B cell (primary cell): ENCODE measurements around the gene GTPBP6. TPM values are rescaled to one million over a fixed set of nuclear protein-coding genes. Genes with fewer than 3 reads are reported as not detected.

Experiments used
- ATAC-seq: fragments of 200-7000 bp; cut with Tn5 transposase; one replicate; pipeline ENCODE4 v1.10.0; 2021; ENCODE audit warnings: low read depth, mild to moderate bottlenecking, moderate number of reproducible peaks, moderate library complexity
- CTCF ChIA-PET: fragments of 350-600 bp; sonication (Branson Sonifier 250); formaldehyde crosslinking; loops from one replicate; lab custom pipeline; 2021; ENCODE audit warnings: antibody characterized with exemption, inconsistent platforms; lab: Charles Lee
- POLR2A ChIA-PET: fragments of 350-600 bp; sonication (Branson Sonifier 250); formaldehyde crosslinking; loops from one replicate; lab custom pipeline; 2021; ENCODE audit warnings: antibody characterized with exemption; lab: Charles Lee
- DNase-seq: peaks from one replicate; pipeline ENCODE4 v3.0.0; 2013
- H2AFZ ChIP-seq: 2 replicates; pipeline ENCODE4 v1.6.1; 2012; ENCODE audit warnings: mild to moderate bottlenecking, low read depth, low read length; ENCODE audit not compliant: insufficient read depth, poor library complexity, severe bottlenecking
- H3K27ac ChIP-seq, 2 donors: 1 replicate in 1 of 2; 2 replicates in 1 of 2; pipeline ENCODE4 v1.5.1; 2012 to 2013; ENCODE audit warnings: low read length in 2 of 2, mild to moderate bottlenecking in 2 of 2, moderate library complexity in 1 of 2
- H3K27me3 ChIP-seq, 4 experiments: fragments of 200-600 bp in 1 of 4; sonication (generic) in 1 of 4; replicated peaks in 1 of 4; 1 replicate in 2 of 4; 2 replicates in 2 of 4; pipeline versions ENCODE4 v1.6.1 to v1.7.0; 2013 to 2016; ENCODE audit warnings: low read length in 3 of 4, mild to moderate bottlenecking in 2 of 4, mixed read lengths in 1 of 4, moderate library complexity in 1 of 4; ENCODE audit not compliant: insufficient read depth in 4 of 4, control insufficient read depth in 3 of 4; ENCODE audit errors: control extremely low read depth in 1 of 4
- H3K36me3 ChIP-seq, 2 experiments: replicated peaks in 1 of 2; 1 replicate in 1 of 2; 2 replicates in 1 of 2; pipeline versions ENCODE4 v1.6.1 to v1.7.1; 2013; ENCODE audit warnings: low read length in 1 of 2; ENCODE audit not compliant: insufficient read depth in 2 of 2, control insufficient read depth in 1 of 2; ENCODE audit errors: control extremely low read depth in 1 of 2, extremely low read depth in 1 of 2
- H3K4me1 ChIP-seq, 2 donors: fragments of 200-600 bp in 1 of 2; sonication (generic) in 1 of 2; 1 replicate in 1 of 2; 2 replicates in 1 of 2; pipeline versions ENCODE4 v1.5.1 to v1.6.1; 2013 to 2017; ENCODE audit warnings: low read length in 2 of 2; ENCODE audit not compliant: control insufficient read depth in 2 of 2, insufficient read depth in 2 of 2
- H3K4me2 ChIP-seq: replicated peaks from 2 replicates; pipeline ENCODE3; 2012; ENCODE audit warnings: mild to moderate bottlenecking, low read depth, low read length; ENCODE audit not compliant: poor library complexity, severe bottlenecking
- H3K4me3 ChIP-seq, 5 experiments: fragments of 200-600 bp in 1 of 5; sonication (generic) in 1 of 5; 1 replicate in 3 of 5; 2 replicates in 2 of 5; pipeline versions ENCODE4 v1.5.1 to v1.7.0; 2011 to 2016; ENCODE audit warnings: low read length in 4 of 5, mild to moderate bottlenecking in 4 of 5, low read depth in 2 of 5, control low read depth in 1 of 5, moderate library complexity in 1 of 5; ENCODE audit not compliant: insufficient read depth in 1 of 5; ENCODE audit errors: control extremely low read depth in 1 of 5, extremely low read depth in 1 of 5
- H3K79me2 ChIP-seq: fragments of 200-600 bp; sonication (generic); one replicate; pipeline ENCODE4 v1.6.0; 2016; ENCODE audit warnings: low read length; ENCODE audit not compliant: control insufficient read depth, insufficient read depth
- H3K9ac ChIP-seq: fragments of 200-600 bp; sonication (generic); 2 replicates; pipeline ENCODE4 v1.6.1; 2017; ENCODE audit warnings: mild to moderate bottlenecking, low read length, moderate library complexity
- H3K9me3 ChIP-seq, 3 donors: one replicate each; pipeline versions ENCODE4 v1.6.1 to v1.7.1; 2013; ENCODE audit warnings: low read length in 2 of 3; ENCODE audit not compliant: control insufficient read depth in 2 of 3, insufficient read depth in 1 of 3; ENCODE audit errors: control extremely low read depth in 1 of 3
- H4K20me1 ChIP-seq: 2 replicates; pipeline ENCODE4 v1.6.0; 2012; ENCODE audit warnings: mild to moderate bottlenecking, low read length; ENCODE audit not compliant: insufficient read depth, control insufficient read depth, poor library complexity, severe bottlenecking
- H3K27ac Mint-ChIP-seq: one replicate; pipeline ENCODE4 v1.8.0; 2021; ENCODE audit warnings: mixed read lengths
- H3K27me3 Mint-ChIP-seq: one replicate; pipeline ENCODE4 v1.8.0; 2021; ENCODE audit warnings: mixed read lengths
- H3K4me1 Mint-ChIP-seq: one replicate; pipeline ENCODE4 v1.8.0; 2021; ENCODE audit warnings: mixed read lengths
- H3K4me3 Mint-ChIP-seq: one replicate; pipeline ENCODE4 v1.8.0; 2021; ENCODE audit warnings: mixed read lengths
- H3K9me3 Mint-ChIP-seq: one replicate; pipeline ENCODE4 v1.8.0; 2022; ENCODE audit warnings: mixed read lengths; ENCODE audit not compliant: insufficient read depth
- CTCF ChIP-seq: fragments of 200-600 bp; IDR thresholded peaks from one replicate; pipeline ENCODE4 v1.8.0; 2022; ENCODE audit warnings: antibody characterized with exemption, mild to moderate bottlenecking
- EZH2 ChIP-seq: IDR thresholded peaks from 2 replicates; pipeline ENCODE4 v1.6.1; 2012; ENCODE audit warnings: borderline replicate concordance, low read depth, mild to moderate bottlenecking, moderate library complexity, low read length; ENCODE audit not compliant: insufficient read depth, poor library complexity, severe bottlenecking
- WGBS: methylation state at CpG from one replicate; pipeline ENCODE4 v1.1.5; 2013; ENCODE audit warnings: missing lambda C conversion rate; ENCODE audit not compliant: insufficient coverage; 5-methylcytosine and 5-hydroxymethylcytosine counted together
- intact Hi-C: fragments of 100-400 bp; cut with micrococcal nuclease; formaldehyde crosslinking; loops from one replicate; pipeline ENCODE4 v1.10.0; 2022
- polyA plus RNA-seq: library from polyadenylated mRNA; depleted of rRNA; stranded (reverse); fragments of >200 nt; gene quantifications from 2 replicates; pipeline ENCODE4 v1.2.3, GENCODE V29; 2012
- total RNA-seq, 2 donors: library from RNA; stranded (reverse); fragments of 120-200 nt in 1 of 2; gene quantifications; 1 replicate in 1 of 2; 2 replicates in 1 of 2; pipeline versions ENCODE4 v1.2.3 to v1.2.4, GENCODE V29; 2013 to 2022

The GTPBP6 gene
- total and polyA plus RNA-seq, 2 donors (not counting 1 experiment from before 2014, with no cell fraction given): 72.9 to 82.9 TPM

- H3K9ac ChIP-seq: no peak overlapping the region
- Mint-ChIP-seq H3K27ac (no peak overlapping the region), H3K9me3 (no peaks in the 10 kb centered on the region), H3K27me3 (no peaks in the 10 kb centered on the region), H3K4me3 (no peak overlapping the region), H3K4me1 (no peaks in the 10 kb centered on the region)
- DNase-seq: no peak
- ChIA-PET POLR2A (no interaction called here), CTCF (no interaction called here)
- no peaks in the 10 kb centered on the region for H3K79me2 ChIP-seq
- H3K4me2 ChIP-seq: no peak overlapping the region
- no peak overlapping the region for H3K4me3 ChIP-seq
- H3K27ac ChIP-seq: no peak overlapping the region
- H3K4me1 ChIP-seq: peaks cover 15 to 16% of the 10 kb centered on the region in 2 donors
- intact Hi-C loops: no loop called here
- 98% methylated on average over 47 of the region's 47 CpGs for WGBS
- H3K36me3 ChIP-seq: peaks cover 0 to 12% of the 10 kb centered on the region in 2 experiments
- TF ChIP-seq EZH2 (no peak), CTCF (no peak)
- no peak for ATAC-seq
- no peaks in the 10 kb centered on the region for H4K20me1 ChIP-seq
- peaks cover 0 to 28% (median 0%) of the 10 kb centered on the region in 3 donors for H3K9me3 ChIP-seq
- H2AFZ ChIP-seq: no peak overlapping the region
- peaks cover 0 to 19% (median 5%) of the 10 kb centered on the region in 4 experiments for H3K27me3 ChIP-seq
Observed at GRCh38 chrX:334971-335757, 16.6 kb upstream of the GTPBP6 start.

DNA sequence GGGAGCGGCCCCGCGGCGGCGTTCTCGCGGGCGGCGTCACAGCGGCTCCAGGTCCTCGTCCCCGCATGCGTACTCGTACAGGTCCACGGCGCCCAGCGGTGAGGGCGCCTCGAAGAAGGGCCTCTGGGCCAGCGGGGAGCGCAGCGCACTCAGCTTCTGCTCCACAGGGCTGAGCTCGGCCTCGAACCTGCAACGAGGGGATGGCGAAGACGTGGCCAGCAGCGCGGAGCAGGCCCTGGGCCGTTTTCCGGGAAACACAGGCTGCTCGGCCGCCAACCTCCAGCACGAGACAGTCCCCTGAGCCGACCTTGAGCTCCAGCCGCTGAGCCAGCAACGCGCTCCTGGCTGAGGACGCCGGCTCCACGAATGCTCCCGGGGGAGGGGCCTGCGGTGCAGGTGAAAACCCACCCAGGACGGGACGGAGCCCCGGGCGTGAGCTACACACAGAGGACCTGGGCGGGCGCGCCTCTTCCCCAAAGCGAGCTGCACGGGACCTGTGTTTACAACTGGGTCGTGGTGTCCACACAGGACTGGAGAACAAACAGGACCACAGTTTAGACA is 15.8 kb upstream of the GTPBP6 start:
- no peak overlapping the region for H3K9ac ChIP-seq
- Mint-ChIP-seq H3K9me3 (no peaks in the 10 kb centered on the region), H3K27ac (no peak overlapping the region), H3K27me3 (no peaks in the 10 kb centered on the region), H3K4me1 (no peaks in the 10 kb centered on the region), H3K4me3 (no peak overlapping the region)
- intact Hi-C loops: no loop called here
- 97% methylated on average over 53 of the region's 53 CpGs for WGBS
- no peaks in the 10 kb centered on the region for H3K79me2 ChIP-seq
- no peak for TF ChIP-seq EZH2
- no peak for TF ChIP-seq CTCF
- no peak overlapping the region for H3K4me3 ChIP-seq
- ATAC-seq: no peak
- H3K36me3 ChIP-seq: peaks cover 0 to 12% of the 10 kb centered on the region in 2 experiments
- no peak for DNase-seq
- H3K4me2 ChIP-seq: no peak overlapping the region
- H3K27me3 ChIP-seq: peaks cover 0 to 20% (median 5%) of the 10 kb centered on the region in 4 experiments
- ChIA-PET POLR2A (no interaction called here), CTCF (no interaction called here)
- no peak overlapping the region for H3K27ac ChIP-seq
- H4K20me1 ChIP-seq: no peaks in the 10 kb centered on the region
- H3K9me3 ChIP-seq: peaks cover 0 to 28% (median 0%) of the 10 kb centered on the region in 3 donors
- no peak overlapping the region for H2AFZ ChIP-seq
- peaks cover 15 to 16% of the 10 kb centered on the region in 2 donors for H3K4me1 ChIP-seq
